Karpas-422 (cell line): Measurements from ENCODE around the gene ZMIZ1. TPM values are rescaled to one million over a fixed set of nuclear protein-coding genes. Genes with fewer than 3 reads are reported as not detected.

Experiments used
- DNase-seq: peaks from one replicate; pipeline ENCODE4 v3.0.0-alpha.2; 2015
- H2AFZ ChIP-seq: fragments of 200-600 bp; sonication (generic); 2 replicates; pipeline ENCODE4 v1.6.1; 2014; ENCODE audit warnings: antibody characterized with exemption, low read length, mixed read lengths
- H3K27ac ChIP-seq: fragments of 200-600 bp; sonication (generic); 2 replicates; pipeline ENCODE4 v1.5.1; 2014; ENCODE audit warnings: mild to moderate bottlenecking, low read length, moderate library complexity
- H3K27me3 ChIP-seq: fragments of 200-600 bp; sonication (generic); 2 replicates; pipeline ENCODE4 v1.6.1; 2014; ENCODE audit warnings: low read length, mixed read lengths
- H3K36me3 ChIP-seq: fragments of 200-600 bp; sonication (generic); 2 replicates; pipeline ENCODE4 v1.6.1; 2014; ENCODE audit warnings: low read length, mixed read lengths; ENCODE audit not compliant: insufficient read depth
- H3K4me1 ChIP-seq: fragments of 200-600 bp; sonication (generic); 2 replicates; pipeline ENCODE4 v1.6.1; 2014; ENCODE audit warnings: mild to moderate bottlenecking, low read length, mixed read lengths
- H3K4me2 ChIP-seq: fragments of 200-600 bp; sonication (generic); 2 replicates; pipeline ENCODE4 v1.6.1; 2014; ENCODE audit warnings: low read length, low read depth, mild to moderate bottlenecking; ENCODE audit not compliant: poor library complexity, severe bottlenecking
- H3K4me3 ChIP-seq: fragments of 200-600 bp; sonication (generic); 2 replicates; pipeline ENCODE4 v1.5.1; 2014; ENCODE audit warnings: mild to moderate bottlenecking, antibody characterized with exemption, low read length, mixed read lengths
- H3K79me2 ChIP-seq: fragments of 200-600 bp; sonication (generic); 2 replicates; pipeline ENCODE4 v1.6.1; 2014; ENCODE audit warnings: mild to moderate bottlenecking, low read length, mixed read lengths
- H3K9ac ChIP-seq: fragments of 200-600 bp; sonication (generic); 2 replicates; pipeline ENCODE4 v1.6.0; 2014; ENCODE audit warnings: low read length
- H3K9me2 ChIP-seq: fragments of 200-600 bp; sonication (generic), shearing (Covaris generic); replicated peaks from 2 replicates; pipeline ENCODE4 v1.6.0; 2014; ENCODE audit warnings: mild to moderate bottlenecking, low read length, moderate library complexity; ENCODE audit not compliant: insufficient read depth
- H3K9me3 ChIP-seq: fragments of 300-700, 200-600 bp; sonication (generic); 2 replicates; pipeline ENCODE4 v1.6.1; 2014; ENCODE audit warnings: low read length, mixed read lengths
- H4K20me1 ChIP-seq: fragments of 200-600 bp; sonication (generic); 2 replicates; pipeline ENCODE4 v1.6.1; 2014; ENCODE audit warnings: mild to moderate bottlenecking, antibody characterized with exemption, low read length, low read depth; ENCODE audit not compliant: insufficient read depth
- total RNA-seq: library from RNA; depleted of rRNA; stranded (reverse); fragments of >200 nt; shearing (Covaris generic); gene quantifications from 2 replicates; pipeline ENCODE4 v1.2.3, GENCODE V29; 2014; ENCODE audit warnings: low replicate concordance

The ZMIZ1 gene
- total RNA-seq, 1 experiment from 2014 or later, result 73.1 TPM

- Histone ChIP-seq H3K79me2 (no peaks in the 10 kb centered on the region), H3K27me3 (no peaks in the 10 kb centered on the region), H3K9me3 (no peaks in the 10 kb centered on the region), H3K9ac (no peak overlapping the region), H3K4me1 (peaks cover 5% of the 10 kb centered on the region; the same call in 1 of the 2 replicates), H3K36me3 (no peaks in the 10 kb centered on the region), H3K27ac (no peak overlapping the region), H3K4me2 (no peak overlapping the region), H4K20me1 (peaks cover 41% of the 10 kb centered on the region), H3K9me2 (no peaks in the 10 kb centered on the region), H2AFZ (no peak overlapping the region), H3K4me3 (no peak overlapping the region)
- no peak for DNase-seq
These were observed 44.2 kb downstream of the ZMIZ1 start for GRCh38 chr10:79112881-79113431.

- H3K4me2 ChIP-seq, result no peak overlapping the region
- no peak for DNase-seq
- peaks cover 2% of the 10 kb centered on the region; the same call in 1 of the 2 replicates for H3K4me1 ChIP-seq
- no peaks in the 10 kb centered on the region for H3K9me3 ChIP-seq
- H3K27me3 ChIP-seq, result no peaks in the 10 kb centered on the region
- no peaks in the 10 kb centered on the region for H3K9me2 ChIP-seq
- H3K27ac ChIP-seq, result no peak overlapping the region
- H3K36me3 ChIP-seq, result no peaks in the 10 kb centered on the region
- H4K20me1 ChIP-seq, result peaks cover 43% of the 10 kb centered on the region
- H3K4me3 ChIP-seq, result no peak overlapping the region
- H3K9ac ChIP-seq, result no peak overlapping the region
- no peaks in the 10 kb centered on the region for H3K79me2 ChIP-seq
- no peak overlapping the region for H2AFZ ChIP-seq
These were observed 45.1 kb downstream of the ZMIZ1 start for GRCh38 chr10:79113827-79114226.

- no peaks in the 10 kb centered on the region for H3K79me2 ChIP-seq
- no peaks in the 10 kb centered on the region for H3K9me3 ChIP-seq
- H3K36me3 ChIP-seq, result no peaks in the 10 kb centered on the region
- H3K4me2 ChIP-seq, result no peak overlapping the region
- H3K4me1 ChIP-seq, result no peaks in the 10 kb centered on the region
- H2AFZ ChIP-seq, result no peak overlapping the region
- DNase-seq, result no peak
- H4K20me1 ChIP-seq, result peaks cover 29% of the 10 kb centered on the region
- no peaks in the 10 kb centered on the region for H3K9me2 ChIP-seq
- no peak overlapping the region for H3K4me3 ChIP-seq
- H3K27ac ChIP-seq, result no peak overlapping the region
- H3K9ac ChIP-seq, result no peak overlapping the region
- H3K27me3 ChIP-seq, result no peaks in the 10 kb centered on the region
These were observed 46.5 kb downstream of the ZMIZ1 start for GRCh38 chr10:79115302-79115701.

- H4K20me1 ChIP-seq, result peaks cover 24% of the 10 kb centered on the region
- H3K79me2 ChIP-seq, result no peaks in the 10 kb centered on the region
- no peak overlapping the region for H3K4me3 ChIP-seq
- H3K9ac ChIP-seq, result no peak overlapping the region
- no peak overlapping the region for H3K4me2 ChIP-seq
- no peaks in the 10 kb centered on the region for H3K27me3 ChIP-seq
- no peak for DNase-seq
- H3K36me3 ChIP-seq, result no peaks in the 10 kb centered on the region
- H3K9me2 ChIP-seq, result no peaks in the 10 kb centered on the region
- no peaks in the 10 kb centered on the region for H3K4me1 ChIP-seq
- H3K27ac ChIP-seq, result no peak overlapping the region
- no peaks in the 10 kb centered on the region for H3K9me3 ChIP-seq
- no peak overlapping the region for H2AFZ ChIP-seq
These were observed 47.6 kb downstream of the ZMIZ1 start for GRCh38 chr10:79116368-79116767.

GRCh38 chr10:79116801-79117723 lies 48.3 kb downstream of the ZMIZ1 start:
- Histone ChIP-seq H3K4me3 (no peak overlapping the region), H3K9me2 (no peaks in the 10 kb centered on the region), H3K9me3 (no peaks in the 10 kb centered on the region), H3K4me2 (no peak overlapping the region), H3K27me3 (no peaks in the 10 kb centered on the region), H2AFZ (no peak overlapping the region), H3K9ac (no peak overlapping the region), H4K20me1 (peaks cover 27% of the 10 kb centered on the region), H3K27ac (no peak overlapping the region), H3K79me2 (no peaks in the 10 kb centered on the region), H3K4me1 (no peaks in the 10 kb centered on the region), H3K36me3 (no peaks in the 10 kb centered on the region)
- no peak for DNase-seq

- Histone ChIP-seq H3K27me3 (no peaks in the 10 kb centered on the region), H3K9ac (no peak overlapping the region), H4K20me1 (peaks cover 28% of the 10 kb centered on the region), H3K27ac (no peak overlapping the region), H2AFZ (no peak overlapping the region), H3K4me2 (no peak overlapping the region), H3K36me3 (no peaks in the 10 kb centered on the region), H3K4me3 (no peak overlapping the region), H3K79me2 (no peaks in the 10 kb centered on the region), H3K9me3 (no peaks in the 10 kb centered on the region), H3K9me2 (no peaks in the 10 kb centered on the region), H3K4me1 (no peaks in the 10 kb centered on the region)
- no peak for DNase-seq
These were observed 49.8 kb downstream of the ZMIZ1 start for GRCh38 chr10:79118286-79119202.

GRCh38 chr10:79119306-79119705 lies 50.5 kb downstream of the ZMIZ1 start:
- Histone ChIP-seq H3K4me2 (no peak overlapping the region), H3K36me3 (no peaks in the 10 kb centered on the region), H3K9me2 (no peaks in the 10 kb centered on the region), H3K9ac (no peak overlapping the region), H3K79me2 (no peaks in the 10 kb centered on the region), H3K4me3 (no peak overlapping the region), H3K27ac (no peak overlapping the region), H3K4me1 (no peaks in the 10 kb centered on the region), H3K27me3 (no peaks in the 10 kb centered on the region), H4K20me1 (peaks cover 28% of the 10 kb centered on the region), H2AFZ (no peak overlapping the region), H3K9me3 (no peaks in the 10 kb centered on the region)
- no peak for DNase-seq

- H3K79me2 ChIP-seq, result no peaks in the 10 kb centered on the region
- no peak overlapping the region for H2AFZ ChIP-seq
These were observed 54.8 kb downstream of the ZMIZ1 start for GRCh38 chr10:79123547-79123963.

More at GRCh38 chr10:79123547-79123963, 54.8 kb downstream of the ZMIZ1 start:
- Histone ChIP-seq H3K4me3 (no peak overlapping the region), H3K4me1 (no peaks in the 10 kb centered on the region), H3K9me2 (no peaks in the 10 kb centered on the region), H3K27ac (no peak overlapping the region), H4K20me1 (peaks cover 21% of the 10 kb centered on the region; the same call in 1 of the 2 replicates), H3K36me3 (no peaks in the 10 kb centered on the region), H3K9ac (no peak overlapping the region), H3K4me2 (no peak overlapping the region), H3K9me3 (no peaks in the 10 kb centered on the region), H3K27me3 (no peaks in the 10 kb centered on the region)
- DNase-seq, result no peak
